HEK293 (cell line): ENCODE measurements around the gene C2orf66.

Experiments
- GFI1B ChIP-seq: fragments of 450-650 bp; formaldehyde crosslinking; IDR thresholded peaks from 2 replicates; pipeline ENCODE4 v1.5.1; 2016; ENCODE audit warnings: missing biosample characterization, missing genetic modification characterization
- HOXD13 ChIP-seq: sonication (generic); formaldehyde crosslinking; IDR thresholded peaks from 2 replicates; pipeline ENCODE4 v1.8.0; 2022; ENCODE audit warnings: missing genetic modification reagents, borderline replicate concordance
- KLF1 ChIP-seq: fragments of 450-650 bp; formaldehyde crosslinking; IDR thresholded peaks from 2 replicates; pipeline ENCODE4 v1.5.1; 2016; ENCODE audit warnings: missing biosample characterization, missing genetic modification characterization
- KLF16 ChIP-seq: fragments of 450-650 bp; formaldehyde crosslinking; IDR thresholded peaks from 2 replicates; pipeline ENCODE4 v1.5.1; 2017; ENCODE audit warnings: missing biosample characterization, missing genetic modification characterization
- OSR2 ChIP-seq: fragments of 450-650 bp; formaldehyde crosslinking; IDR thresholded peaks from 2 replicates; pipeline ENCODE4 v1.5.1; 2016; ENCODE audit warnings: missing biosample characterization, missing genetic modification characterization
- REPIN1 ChIP-seq: fragments of 450-650 bp; formaldehyde crosslinking; IDR thresholded peaks from 2 replicates; pipeline ENCODE4 v1.5.1; 2017; ENCODE audit warnings: missing biosample characterization, missing genetic modification characterization, low read depth
- SP3 ChIP-seq: fragments of 450-650 bp; formaldehyde crosslinking; IDR thresholded peaks from 2 replicates; pipeline ENCODE4 v1.5.1; 2016; ENCODE audit warnings: missing biosample characterization, missing genetic modification characterization
- TRIM28 ChIP-seq: IDR thresholded peaks from 2 replicates; pipeline ENCODE4 v1.6.1; 2011; ENCODE audit warnings: low read length, control low read depth, borderline replicate concordance
- ZNF146 ChIP-seq: fragments of 450-650 bp; formaldehyde crosslinking; IDR thresholded peaks from 2 replicates; pipeline ENCODE4 v1.5.1; 2016; ENCODE audit warnings: missing biosample characterization, missing genetic modification characterization
- ZNF174 ChIP-seq: fragments of 450-650 bp; formaldehyde crosslinking; IDR thresholded peaks from 2 replicates; pipeline ENCODE4 v1.5.0; 2017; ENCODE audit warnings: missing biosample characterization, mild to moderate bottlenecking, missing genetic modification characterization
- ZNF2 ChIP-seq: fragments of 450-650 bp; formaldehyde crosslinking; IDR thresholded peaks from 2 replicates; pipeline ENCODE4 v1.5.1; 2016; ENCODE audit warnings: missing biosample characterization, missing genetic modification characterization
- ZNF202 ChIP-seq: fragments of 450-650 bp; formaldehyde crosslinking; IDR thresholded peaks from 2 replicates; pipeline ENCODE4 v1.5.1; 2016; ENCODE audit warnings: missing biosample characterization, missing genetic modification characterization, borderline replicate concordance
- ZNF214 ChIP-seq: fragments of 450-650 bp; formaldehyde crosslinking; IDR thresholded peaks from 2 replicates; pipeline ENCODE4 v1.5.1; 2017; ENCODE audit warnings: missing biosample characterization, mild to moderate bottlenecking, missing genetic modification characterization, borderline replicate concordance
- ZNF221 ChIP-seq: fragments of 450-650 bp; formaldehyde crosslinking; IDR thresholded peaks from 2 replicates; pipeline ENCODE4 v1.5.1; 2017; ENCODE audit warnings: missing biosample characterization, missing genetic modification characterization, borderline replicate concordance
- ZNF239 ChIP-seq: fragments of 450-650 bp; formaldehyde crosslinking; IDR thresholded peaks from 2 replicates; pipeline ENCODE4 v1.5.1; 2016; ENCODE audit warnings: missing biosample characterization, missing genetic modification characterization
- ZNF292 ChIP-seq: fragments of 450-650 bp; formaldehyde crosslinking; IDR thresholded peaks from 2 replicates; pipeline ENCODE4 v1.5.1; 2016; ENCODE audit warnings: low read depth, missing biosample characterization, missing genetic modification characterization, borderline replicate concordance
- ZNF335 ChIP-seq: fragments of 450-650 bp; formaldehyde crosslinking; conservative IDR thresholded peaks from 2 replicates; pipeline ENCODE4 v1.5.1; 2016; ENCODE audit warnings: missing biosample characterization, missing genetic modification characterization
- ZNF37A ChIP-seq: fragments of 450-650 bp; IDR thresholded peaks from 2 replicates; pipeline ENCODE4 v1.5.1; 2018; ENCODE audit warnings: missing biosample characterization, missing genetic modification characterization
- ZNF426 ChIP-seq: fragments of 450-650 bp; formaldehyde crosslinking; IDR thresholded peaks from 2 replicates; pipeline ENCODE4 v1.5.1; 2017; ENCODE audit warnings: missing biosample characterization, missing genetic modification characterization, mild to moderate bottlenecking, inconsistent platforms, moderate library complexity
- ZNF449 ChIP-seq: fragments of 450-650 bp; formaldehyde crosslinking; IDR thresholded peaks from 2 replicates; pipeline ENCODE4 v1.5.1; 2017; ENCODE audit warnings: missing biosample characterization, mild to moderate bottlenecking, missing genetic modification characterization, moderate library complexity
- ZNF571 ChIP-seq: fragments of 450-650 bp; formaldehyde crosslinking; IDR thresholded peaks from 2 replicates; pipeline ENCODE4 v1.5.0; 2017; ENCODE audit warnings: missing biosample characterization, missing genetic modification characterization
- ZNF610 ChIP-seq: fragments of 450-650 bp; formaldehyde crosslinking; IDR thresholded peaks from 2 replicates; pipeline ENCODE4 v1.5.1; 2016; ENCODE audit warnings: missing biosample characterization, missing genetic modification characterization, borderline replicate concordance
- ZNF623 ChIP-seq: fragments of 450-650 bp; formaldehyde crosslinking; IDR thresholded peaks from 2 replicates; pipeline ENCODE4 v1.5.1; 2016; ENCODE audit warnings: missing biosample characterization, missing genetic modification characterization
- ZNF626 ChIP-seq: fragments of 450-650 bp; sonication (Bioruptor Pico); formaldehyde crosslinking; IDR thresholded peaks from 2 replicates; pipeline ENCODE4 v1.5.1; 2018; ENCODE audit warnings: missing biosample characterization, missing genetic modification characterization, inconsistent platforms
- ZNF629 ChIP-seq: fragments of 450-650 bp; formaldehyde crosslinking; IDR thresholded peaks from 2 replicates; pipeline ENCODE4 v1.5.1; 2017; ENCODE audit warnings: missing biosample characterization, missing genetic modification characterization
- ZNF654 ChIP-seq: fragments of 450-650 bp; formaldehyde crosslinking; IDR thresholded peaks from 2 replicates; pipeline ENCODE4 v1.5.1; 2016; ENCODE audit warnings: low read depth, missing biosample characterization, missing genetic modification characterization
- ZNF776 ChIP-seq: fragments of 450-650 bp; formaldehyde crosslinking; IDR thresholded peaks from 2 replicates; pipeline ENCODE4 v1.5.0; 2017; ENCODE audit warnings: missing biosample characterization, missing genetic modification characterization, borderline replicate concordance
- ZSCAN30 ChIP-seq: fragments of 450-650 bp; IDR thresholded peaks from 2 replicates; pipeline ENCODE4 v1.5.1; 2018; ENCODE audit warnings: missing biosample characterization, mild to moderate bottlenecking, missing genetic modification characterization, moderate library complexity
- TF ChIP-seq, protein P1 (sequence below): fragments of 450-650 bp; IDR thresholded peaks from 2 replicates; pipeline ENCODE4 v1.5.1; 2018; ENCODE audit warnings: missing biosample characterization, mild to moderate bottlenecking, missing genetic modification characterization
- TF ChIP-seq, protein P2 (sequence below): fragments of 450-650 bp; formaldehyde crosslinking; IDR thresholded peaks from 2 replicates; pipeline ENCODE4 v1.5.1; 2017; ENCODE audit warnings: missing biosample characterization, missing genetic modification characterization
- TF ChIP-seq, protein P3 (sequence below): fragments of 450-650 bp; formaldehyde crosslinking; IDR thresholded peaks from 2 replicates; pipeline ENCODE4 v1.5.1; 2016; ENCODE audit warnings: missing biosample characterization, missing genetic modification characterization

The C2orf66 gene

GRCh38 chr2:196853301-196854087 is 44.3 kb upstream of the C2orf66 start (continued):
- TF ChIP-seq SP3 (tag by site-specific recombination) = no peak
- no peak for TF ChIP-seq ZNF174 (tag by site-specific recombination)
- peak; percentile 61; the same call in 1 of the 2 replicates for TF ChIP-seq ZNF610 (tag by site-specific recombination)
- TF ChIP-seq, protein P1, sequence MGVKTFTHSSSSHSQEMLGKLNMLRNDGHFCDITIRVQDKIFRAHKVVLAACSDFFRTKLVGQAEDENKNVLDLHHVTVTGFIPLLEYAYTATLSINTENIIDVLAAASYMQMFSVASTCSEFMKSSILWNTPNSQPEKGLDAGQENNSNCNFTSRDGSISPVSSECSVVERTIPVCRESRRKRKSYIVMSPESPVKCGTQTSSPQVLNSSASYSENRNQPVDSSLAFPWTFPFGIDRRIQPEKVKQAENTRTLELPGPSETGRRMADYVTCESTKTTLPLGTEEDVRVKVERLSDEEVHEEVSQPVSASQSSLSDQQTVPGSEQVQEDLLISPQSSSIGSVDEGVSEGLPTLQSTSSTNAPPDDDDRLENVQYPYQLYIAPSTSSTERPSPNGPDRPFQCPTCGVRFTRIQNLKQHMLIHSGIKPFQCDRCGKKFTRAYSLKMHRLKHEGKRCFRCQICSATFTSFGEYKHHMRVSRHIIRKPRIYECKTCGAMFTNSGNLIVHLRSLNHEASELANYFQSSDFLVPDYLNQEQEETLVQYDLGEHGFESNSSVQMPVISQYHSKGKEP = peak; percentile 94
- peak; percentile 85 for TF ChIP-seq TRIM28
- peak; percentile 95 for TF ChIP-seq OSR2 (tag by site-specific recombination)
- TF ChIP-seq ZNF626 = 0 out of 2 replicates have a peak, but pooled peaks have one; percentile 46
- TF ChIP-seq KLF16 (tag by site-specific recombination) = peak; percentile 79; the same call in 1 of the 2 replicates
- peak; percentile 71 for TF ChIP-seq ZSCAN30
- no peak for TF ChIP-seq ZNF571 (tag by site-specific recombination)
- no peak for TF ChIP-seq ZNF292 (tag by site-specific recombination)
- peak; percentile 69 for TF ChIP-seq ZNF2 (tag by site-specific recombination)
- TF ChIP-seq ZNF776 (tag by site-specific recombination) = no peak
- no peak for TF ChIP-seq ZNF221 (tag by site-specific recombination)
- no peak for TF ChIP-seq KLF1 (tag by site-specific recombination)
- TF ChIP-seq ZNF654 (tag by site-specific recombination) = no peak
- no peak for TF ChIP-seq ZNF239 (tag by site-specific recombination)
- TF ChIP-seq ZNF37A (tag by site-specific recombination) = no peak
- TF ChIP-seq, protein P2, sequence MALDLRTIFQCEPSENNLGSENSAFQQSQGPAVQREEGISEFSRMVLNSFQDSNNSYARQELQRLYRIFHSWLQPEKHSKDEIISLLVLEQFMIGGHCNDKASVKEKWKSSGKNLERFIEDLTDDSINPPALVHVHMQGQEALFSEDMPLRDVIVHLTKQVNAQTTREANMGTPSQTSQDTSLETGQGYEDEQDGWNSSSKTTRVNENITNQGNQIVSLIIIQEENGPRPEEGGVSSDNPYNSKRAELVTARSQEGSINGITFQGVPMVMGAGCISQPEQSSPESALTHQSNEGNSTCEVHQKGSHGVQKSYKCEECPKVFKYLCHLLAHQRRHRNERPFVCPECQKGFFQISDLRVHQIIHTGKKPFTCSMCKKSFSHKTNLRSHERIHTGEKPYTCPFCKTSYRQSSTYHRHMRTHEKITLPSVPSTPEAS (tag by site-specific recombination) = no peak
- TF ChIP-seq ZNF146 = peak; percentile 4; the same call in 1 of the 2 replicates
- peak; percentile 35; the same call in 1 of the 2 replicates for TF ChIP-seq GFI1B (tag by site-specific recombination)
- no peak for TF ChIP-seq REPIN1 (tag by site-specific recombination)
- peak; percentile 65 for TF ChIP-seq ZNF629 (tag by site-specific recombination)
- no peak for TF ChIP-seq ZNF623 (tag by site-specific recombination)
- no peak for TF ChIP-seq ZNF202
- TF ChIP-seq, protein P3, sequence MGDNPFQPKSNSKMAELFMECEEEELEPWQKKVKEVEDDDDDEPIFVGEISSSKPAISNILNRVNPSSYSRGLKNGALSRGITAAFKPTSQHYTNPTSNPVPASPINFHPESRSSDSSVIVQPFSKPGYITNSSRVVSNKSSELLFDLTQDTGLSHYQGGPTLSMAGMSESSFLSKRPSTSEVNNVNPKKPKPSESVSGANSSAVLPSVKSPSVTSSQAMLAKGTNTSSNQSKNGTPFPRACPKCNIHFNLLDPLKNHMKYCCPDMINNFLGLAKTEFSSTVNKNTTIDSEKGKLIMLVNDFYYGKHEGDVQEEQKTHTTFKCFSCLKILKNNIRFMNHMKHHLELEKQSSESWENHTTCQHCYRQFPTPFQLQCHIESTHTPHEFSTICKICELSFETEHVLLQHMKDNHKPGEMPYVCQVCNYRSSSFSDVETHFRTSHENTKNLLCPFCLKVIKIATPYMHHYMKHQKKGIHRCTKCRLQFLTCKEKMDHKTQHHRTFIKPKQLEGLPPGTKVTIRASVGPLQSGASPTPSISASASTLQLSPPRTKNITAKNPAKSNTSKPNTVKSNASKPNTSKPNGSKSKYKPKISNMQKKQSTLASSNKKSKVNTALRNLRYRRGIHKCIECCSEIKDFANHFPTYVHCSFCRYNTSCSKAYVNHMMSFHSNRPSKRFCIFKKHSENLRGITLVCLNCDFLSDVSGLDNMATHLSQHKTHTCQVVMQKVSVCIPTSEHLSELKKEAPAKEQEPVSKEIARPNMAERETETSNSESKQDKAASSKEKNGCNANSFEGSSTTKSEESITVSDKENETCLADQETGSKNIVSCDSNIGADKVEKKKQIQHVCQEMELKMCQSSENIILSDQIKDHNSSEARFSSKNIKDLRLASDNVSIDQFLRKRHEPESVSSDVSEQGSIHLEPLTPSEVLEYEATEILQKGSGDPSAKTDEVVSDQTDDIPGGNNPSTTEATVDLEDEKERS (tag by site-specific recombination) = no peak
- no peak for TF ChIP-seq ZNF214 (tag by site-specific recombination)
- no peak for TF ChIP-seq ZNF426 (tag by site-specific recombination)
- TF ChIP-seq ZNF449 (tag by site-specific recombination) = 0 out of 2 replicates have a peak, but pooled peaks have one; percentile 14
- TF ChIP-seq HOXD13 = peak; percentile 78
- no peak for TF ChIP-seq ZNF335 (tag by site-specific recombination)
